K562 (cell line): ENCODE measurements around the gene EAPP. TPM values are rescaled to one million over a fixed set of nuclear protein-coding genes. Genes with fewer than 3 reads are reported as not detected.

ENCODE experiments used
- CBX1 ChIP-seq: sonication (generic); IDR thresholded peaks from 2 replicates; pipeline ENCODE4 v1.6.1; 2016; ENCODE audit warnings: antibody characterized with exemption, low read depth, mild to moderate bottlenecking
- EP300 ChIP-seq: IDR thresholded peaks from 2 replicates; pipeline ENCODE4 v1.6.1; 2012; ENCODE audit warnings: low read length, improper control_type of control experiment
- GABPA ChIP-seq: fragments of 200-800 bp; sonication (Bioruptor generic); conservative IDR thresholded peaks from 2 replicates; pipeline ENCODE4 v1.6.1; 2016; ENCODE audit warnings: low read depth, missing genetic modification characterization, missing compliant biosample characterization
- POLR2AphosphoS5 ChIP-seq: IDR thresholded peaks from 2 replicates; pipeline ENCODE4 v1.6.1; 2011; ENCODE audit warnings: mild to moderate bottlenecking, low read depth, low read length, moderate library complexity; ENCODE audit not compliant: control insufficient read depth, insufficient read depth
- SUPT5H ChIP-seq: fragments of 450-650 bp; IDR thresholded peaks from 2 replicates; pipeline ENCODE4 v1.6.1; 2016
- TAF7 ChIP-seq: fragments of 450-650 bp; IDR thresholded peaks from 2 replicates; pipeline ENCODE4 v1.6.1; 2016; ENCODE audit warnings: missing genetic modification characterization, missing compliant biosample characterization
- TBP ChIP-seq: optimal IDR thresholded peaks from 2 replicates; pipeline ENCODE3; 2011; ENCODE audit warnings: low read depth, low read length, improper control_type of control experiment
- ZMIZ1 ChIP-seq, 2 experiments: fragments of 150-350 bp in 1 of 2; IDR thresholded peaks; 2 replicates each; pipeline ENCODE4 v1.6.1; 2012 to 2016; ENCODE audit warnings: low read depth in 2 of 2, low read length in 2 of 2, mild to moderate bottlenecking in 1 of 2, moderate library complexity in 1 of 2
- ZZZ3 ChIP-seq: fragments of 450-650 bp; IDR thresholded peaks from 2 replicates; pipeline ENCODE4 v1.6.1; 2016; ENCODE audit warnings: antibody characterized with exemption, mild to moderate bottlenecking, moderate library complexity
- polyA plus RNA-seq, 8 experiments: library from polyadenylated mRNA; depleted of rRNA in 4 of 8; stranded (reverse) in 5 of 8; unstranded in 3 of 8; fragments of >200 nt; fragmentation: Nextera tagmentation in 2 of 8; fragmentation: Illumina TruSeq in 1 of 8; extraction: Ambion mirVana in 2 of 8; extraction: Trizol in 1 of 8; gene quantifications; 2 replicates each; pipeline versions ENCODE4 v1.2.1 to v1.2.3, GENCODE V29; 2011 to 2014; ENCODE audit warnings: inconsistent platforms in 1 of 8, missing spikeins in 1 of 8
- total RNA-seq, 7 experiments: library from RNA; depleted of rRNA in 6 of 7; stranded (reverse); fragments of >200 nt in 6 of 7; fragmentation: Illumina TruSeq in 2 of 7; extraction: Trizol in 2 of 7; gene quantifications; 2 replicates each; pipeline versions ENCODE4 v1.2.1 to v1.2.3, GENCODE V29; 2011 to 2021; ENCODE audit warnings: low replicate concordance in 1 of 7
- TF ChIP-seq, protein P1 (sequence below): fragments of 250-450 bp; sonication (Bioruptor Pico); IDR thresholded peaks from 2 replicates; pipeline ENCODE4 v1.4.0; 2020
- TF ChIP-seq, protein P2 (sequence below): fragments of 450-650 bp; IDR thresholded peaks from 2 replicates; pipeline ENCODE4 v1.6.1; 2016; ENCODE audit warnings: mild to moderate bottlenecking, moderate library complexity

EAPP gene
- total and polyA plus RNA-seq, 9 of the 15 experiments (the other 6 are each of a cell fraction or from before 2014, with no cell fraction given): 19.0 to 67.6 (median 30.3) TPM

DNA sequence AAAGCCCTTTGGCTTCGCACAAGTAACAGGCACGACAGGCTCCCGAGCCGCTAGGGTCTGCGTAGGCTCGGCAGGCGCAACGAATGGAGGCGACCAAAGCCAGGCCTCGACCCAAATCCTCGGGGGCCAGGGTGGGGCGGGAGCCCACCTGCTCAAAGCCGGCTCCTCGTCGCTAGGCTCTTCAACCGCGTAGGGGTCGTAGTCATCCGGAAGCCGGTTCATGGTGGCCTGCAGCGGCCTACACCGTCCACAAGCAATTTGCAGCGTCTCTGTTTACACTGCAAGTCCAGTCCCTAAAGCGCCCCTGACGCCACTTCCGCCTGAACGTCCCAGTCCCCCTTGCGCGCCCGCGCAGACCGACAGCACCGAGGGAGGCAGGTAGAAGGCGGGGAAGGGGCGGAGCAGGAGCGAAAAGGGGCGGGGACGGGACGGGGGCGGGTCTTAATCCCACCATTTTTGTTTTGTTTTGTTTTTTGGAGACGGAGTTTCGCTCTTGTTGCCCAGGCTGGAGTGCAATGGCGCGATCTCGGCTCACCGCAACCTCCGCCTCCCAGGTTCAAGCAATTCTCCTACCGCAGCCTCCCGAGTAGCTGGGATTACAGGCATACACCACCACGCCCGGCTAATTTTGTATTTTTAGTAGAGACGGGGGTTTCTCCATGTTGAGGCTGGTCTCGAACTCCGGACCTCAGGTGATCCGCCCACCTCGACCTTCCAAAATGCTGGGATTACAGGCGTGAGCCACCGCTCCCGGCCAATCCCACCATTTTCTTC, at the start of gene EAPP (continued):
- TF ChIP-seq, protein P1, sequence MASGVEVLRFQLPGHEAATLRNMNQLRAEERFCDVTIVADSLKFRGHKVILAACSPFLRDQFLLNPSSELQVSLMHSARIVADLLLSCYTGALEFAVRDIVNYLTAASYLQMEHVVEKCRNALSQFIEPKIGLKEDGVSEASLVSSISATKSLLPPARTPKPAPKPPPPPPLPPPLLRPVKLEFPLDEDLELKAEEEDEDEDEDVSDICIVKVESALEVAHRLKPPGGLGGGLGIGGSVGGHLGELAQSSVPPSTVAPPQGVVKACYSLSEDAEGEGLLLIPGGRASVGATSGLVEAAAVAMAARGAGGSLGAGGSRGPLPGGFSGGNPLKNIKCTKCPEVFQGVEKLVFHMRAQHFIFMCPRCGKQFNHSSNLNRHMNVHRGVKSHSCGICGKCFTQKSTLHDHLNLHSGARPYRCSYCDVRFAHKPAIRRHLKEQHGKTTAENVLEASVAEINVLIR (CRISPR knock-in tag): peak; percentile 55; the same call in 1 of the 2 replicates
- no peak for TF ChIP-seq ZZZ3
- peak; percentile 36; the same call in 1 of the 2 replicates for TF ChIP-seq TAF7
- peak; percentile 92 for TF ChIP-seq GABPA (tag)
- TF ChIP-seq CBX1: no peak
- TF ChIP-seq ZMIZ1 (IDR thresholded peaks at IDR 0.05; ENCODE audit: low read depth in 2 of 2, low read length in 2 of 2): peak in 1 of 2 experiments; percentile 50; a peak in 1 of 4 replicates
- TF ChIP-seq SUPT5H: peak; percentile 85
- TF ChIP-seq, protein P2, sequence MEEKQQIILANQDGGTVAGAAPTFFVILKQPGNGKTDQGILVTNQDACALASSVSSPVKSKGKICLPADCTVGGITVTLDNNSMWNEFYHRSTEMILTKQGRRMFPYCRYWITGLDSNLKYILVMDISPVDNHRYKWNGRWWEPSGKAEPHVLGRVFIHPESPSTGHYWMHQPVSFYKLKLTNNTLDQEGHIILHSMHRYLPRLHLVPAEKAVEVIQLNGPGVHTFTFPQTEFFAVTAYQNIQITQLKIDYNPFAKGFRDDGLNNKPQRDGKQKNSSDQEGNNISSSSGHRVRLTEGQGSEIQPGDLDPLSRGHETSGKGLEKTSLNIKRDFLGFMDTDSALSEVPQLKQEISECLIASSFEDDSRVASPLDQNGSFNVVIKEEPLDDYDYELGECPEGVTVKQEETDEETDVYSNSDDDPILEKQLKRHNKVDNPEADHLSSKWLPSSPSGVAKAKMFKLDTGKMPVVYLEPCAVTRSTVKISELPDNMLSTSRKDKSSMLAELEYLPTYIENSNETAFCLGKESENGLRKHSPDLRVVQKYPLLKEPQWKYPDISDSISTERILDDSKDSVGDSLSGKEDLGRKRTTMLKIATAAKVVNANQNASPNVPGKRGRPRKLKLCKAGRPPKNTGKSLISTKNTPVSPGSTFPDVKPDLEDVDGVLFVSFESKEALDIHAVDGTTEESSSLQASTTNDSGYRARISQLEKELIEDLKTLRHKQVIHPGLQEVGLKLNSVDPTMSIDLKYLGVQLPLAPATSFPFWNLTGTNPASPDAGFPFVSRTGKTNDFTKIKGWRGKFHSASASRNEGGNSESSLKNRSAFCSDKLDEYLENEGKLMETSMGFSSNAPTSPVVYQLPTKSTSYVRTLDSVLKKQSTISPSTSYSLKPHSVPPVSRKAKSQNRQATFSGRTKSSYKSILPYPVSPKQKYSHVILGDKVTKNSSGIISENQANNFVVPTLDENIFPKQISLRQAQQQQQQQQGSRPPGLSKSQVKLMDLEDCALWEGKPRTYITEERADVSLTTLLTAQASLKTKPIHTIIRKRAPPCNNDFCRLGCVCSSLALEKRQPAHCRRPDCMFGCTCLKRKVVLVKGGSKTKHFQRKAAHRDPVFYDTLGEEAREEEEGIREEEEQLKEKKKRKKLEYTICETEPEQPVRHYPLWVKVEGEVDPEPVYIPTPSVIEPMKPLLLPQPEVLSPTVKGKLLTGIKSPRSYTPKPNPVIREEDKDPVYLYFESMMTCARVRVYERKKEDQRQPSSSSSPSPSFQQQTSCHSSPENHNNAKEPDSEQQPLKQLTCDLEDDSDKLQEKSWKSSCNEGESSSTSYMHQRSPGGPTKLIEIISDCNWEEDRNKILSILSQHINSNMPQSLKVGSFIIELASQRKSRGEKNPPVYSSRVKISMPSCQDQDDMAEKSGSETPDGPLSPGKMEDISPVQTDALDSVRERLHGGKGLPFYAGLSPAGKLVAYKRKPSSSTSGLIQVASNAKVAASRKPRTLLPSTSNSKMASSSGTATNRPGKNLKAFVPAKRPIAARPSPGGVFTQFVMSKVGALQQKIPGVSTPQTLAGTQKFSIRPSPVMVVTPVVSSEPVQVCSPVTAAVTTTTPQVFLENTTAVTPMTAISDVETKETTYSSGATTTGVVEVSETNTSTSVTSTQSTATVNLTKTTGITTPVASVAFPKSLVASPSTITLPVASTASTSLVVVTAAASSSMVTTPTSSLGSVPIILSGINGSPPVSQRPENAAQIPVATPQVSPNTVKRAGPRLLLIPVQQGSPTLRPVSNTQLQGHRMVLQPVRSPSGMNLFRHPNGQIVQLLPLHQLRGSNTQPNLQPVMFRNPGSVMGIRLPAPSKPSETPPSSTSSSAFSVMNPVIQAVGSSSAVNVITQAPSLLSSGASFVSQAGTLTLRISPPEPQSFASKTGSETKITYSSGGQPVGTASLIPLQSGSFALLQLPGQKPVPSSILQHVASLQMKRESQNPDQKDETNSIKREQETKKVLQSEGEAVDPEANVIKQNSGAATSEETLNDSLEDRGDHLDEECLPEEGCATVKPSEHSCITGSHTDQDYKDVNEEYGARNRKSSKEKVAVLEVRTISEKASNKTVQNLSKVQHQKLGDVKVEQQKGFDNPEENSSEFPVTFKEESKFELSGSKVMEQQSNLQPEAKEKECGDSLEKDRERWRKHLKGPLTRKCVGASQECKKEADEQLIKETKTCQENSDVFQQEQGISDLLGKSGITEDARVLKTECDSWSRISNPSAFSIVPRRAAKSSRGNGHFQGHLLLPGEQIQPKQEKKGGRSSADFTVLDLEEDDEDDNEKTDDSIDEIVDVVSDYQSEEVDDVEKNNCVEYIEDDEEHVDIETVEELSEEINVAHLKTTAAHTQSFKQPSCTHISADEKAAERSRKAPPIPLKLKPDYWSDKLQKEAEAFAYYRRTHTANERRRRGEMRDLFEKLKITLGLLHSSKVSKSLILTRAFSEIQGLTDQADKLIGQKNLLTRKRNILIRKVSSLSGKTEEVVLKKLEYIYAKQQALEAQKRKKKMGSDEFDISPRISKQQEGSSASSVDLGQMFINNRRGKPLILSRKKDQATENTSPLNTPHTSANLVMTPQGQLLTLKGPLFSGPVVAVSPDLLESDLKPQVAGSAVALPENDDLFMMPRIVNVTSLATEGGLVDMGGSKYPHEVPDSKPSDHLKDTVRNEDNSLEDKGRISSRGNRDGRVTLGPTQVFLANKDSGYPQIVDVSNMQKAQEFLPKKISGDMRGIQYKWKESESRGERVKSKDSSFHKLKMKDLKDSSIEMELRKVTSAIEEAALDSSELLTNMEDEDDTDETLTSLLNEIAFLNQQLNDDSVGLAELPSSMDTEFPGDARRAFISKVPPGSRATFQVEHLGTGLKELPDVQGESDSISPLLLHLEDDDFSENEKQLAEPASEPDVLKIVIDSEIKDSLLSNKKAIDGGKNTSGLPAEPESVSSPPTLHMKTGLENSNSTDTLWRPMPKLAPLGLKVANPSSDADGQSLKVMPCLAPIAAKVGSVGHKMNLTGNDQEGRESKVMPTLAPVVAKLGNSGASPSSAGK: peak; percentile 40
- TF ChIP-seq EP300: peak; percentile 5; the same call in 1 of the 2 replicates
- TF ChIP-seq POLR2AphosphoS5: peak; percentile 81
- peak; percentile 77 for TF ChIP-seq TBP
